GM19328 (cell line): ENCODE measurements around the gene DNAH12.

Experiments
- ATAC-seq: cut with Tn5 transposase; IDR thresholded peaks from one replicate; pipeline ENCODE4 v1.9.1; 2021; ENCODE audit warnings: mild to moderate bottlenecking, moderate library complexity; ENCODE audit not compliant: unreplicated experiment

The DNAH12 gene

DNA sequence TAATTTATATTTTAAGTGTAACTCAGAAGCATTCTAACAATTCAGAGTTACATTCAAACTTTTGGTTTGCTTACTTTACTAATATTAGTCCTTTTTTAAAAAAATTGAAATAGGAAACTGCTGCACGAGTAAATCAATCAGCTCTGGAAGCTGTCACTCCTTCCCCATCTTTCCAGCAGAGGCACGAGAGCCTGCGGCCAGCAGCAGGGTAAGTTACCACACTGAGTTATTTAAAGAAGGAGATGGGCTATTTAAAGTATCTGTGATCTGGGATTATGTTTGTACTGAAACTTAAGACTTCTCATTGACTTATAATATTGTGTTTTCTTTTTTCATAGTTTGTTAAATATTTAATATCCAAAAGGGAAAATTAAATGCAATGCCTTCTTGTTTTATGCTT lies 287.3 kb downstream of the DNAH12 start:
- ATAC-seq: no peak

DNA sequence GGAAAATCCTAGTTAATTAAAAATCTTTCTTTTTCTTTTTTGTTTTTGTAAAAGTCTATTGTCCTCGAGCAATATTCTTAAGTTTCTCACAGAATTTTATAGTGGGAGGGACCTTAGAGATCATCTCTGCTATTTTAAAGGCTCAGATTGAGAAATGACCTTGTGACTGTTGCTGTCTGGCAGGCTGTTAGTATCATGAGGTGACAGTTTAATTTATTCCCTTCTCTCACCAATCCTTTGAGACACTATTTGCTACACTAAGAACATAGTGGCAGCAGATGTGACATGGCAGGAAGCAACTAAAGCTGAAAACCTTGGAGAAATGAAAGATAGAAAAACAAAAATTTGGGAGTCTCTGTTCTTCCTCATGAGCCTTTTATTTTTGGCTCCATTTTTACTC lies 291.7 kb downstream of the DNAH12 start:
- ATAC-seq: no peak

GRCh38 chr3:57244946-57245345 lies 299.2 kb downstream of the DNAH12 start:
- no peak for ATAC-seq
